ENCODE measurements around the gene KARS1.

DNA sequence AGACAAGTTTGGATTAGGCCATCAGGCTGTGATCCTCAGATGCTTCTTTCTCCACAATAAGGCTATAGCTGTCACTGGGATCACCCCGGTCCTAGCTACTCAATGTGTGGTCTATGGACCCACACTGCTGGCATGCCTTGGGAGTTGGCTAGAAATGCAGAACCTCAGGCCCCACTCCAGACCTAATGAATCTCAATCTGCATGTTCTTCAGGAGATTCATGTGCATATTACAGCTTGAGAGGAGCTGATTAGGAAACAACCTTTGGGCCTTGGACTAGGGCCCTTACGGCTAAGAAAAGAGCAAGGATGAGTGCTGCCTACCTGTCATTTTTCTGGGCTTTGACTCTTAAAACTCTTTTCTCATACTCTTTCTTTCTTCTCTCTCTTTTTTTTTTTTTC, 31.8 kb downstream of the KARS1 start:
- TF ChIP-seq ZNF274 (IDR thresholded peaks at IDR 0.05; ENCODE audit: low read depth, low read length) (no peak), YY1 (IDR thresholded peaks at IDR 0.05; ENCODE audit: insufficient read depth, insufficient read length) (no peak)
